ENCODE data around the gene BANF2.

DNA sequence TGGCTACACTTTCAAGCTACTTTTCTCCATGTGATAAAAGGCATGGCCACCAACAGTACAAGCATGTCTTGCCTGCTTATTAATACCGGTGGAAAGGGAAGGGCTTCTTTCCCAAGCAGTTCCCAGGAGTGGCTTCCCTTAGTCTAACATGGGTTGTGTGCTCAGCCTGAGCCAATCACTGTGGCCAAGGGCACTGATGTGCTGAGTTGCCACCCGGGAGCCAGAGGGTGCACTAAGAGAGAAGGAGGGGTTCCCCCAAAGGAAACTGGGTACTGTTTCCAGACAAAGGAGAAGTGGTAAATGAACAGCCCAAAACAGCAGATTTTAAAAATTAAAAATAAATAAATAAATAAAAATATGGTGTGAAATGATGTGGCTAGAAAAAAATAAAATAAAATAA, 68.5 kb downstream of the BANF2 start:
- TF ChIP-seq, protein P1, sequence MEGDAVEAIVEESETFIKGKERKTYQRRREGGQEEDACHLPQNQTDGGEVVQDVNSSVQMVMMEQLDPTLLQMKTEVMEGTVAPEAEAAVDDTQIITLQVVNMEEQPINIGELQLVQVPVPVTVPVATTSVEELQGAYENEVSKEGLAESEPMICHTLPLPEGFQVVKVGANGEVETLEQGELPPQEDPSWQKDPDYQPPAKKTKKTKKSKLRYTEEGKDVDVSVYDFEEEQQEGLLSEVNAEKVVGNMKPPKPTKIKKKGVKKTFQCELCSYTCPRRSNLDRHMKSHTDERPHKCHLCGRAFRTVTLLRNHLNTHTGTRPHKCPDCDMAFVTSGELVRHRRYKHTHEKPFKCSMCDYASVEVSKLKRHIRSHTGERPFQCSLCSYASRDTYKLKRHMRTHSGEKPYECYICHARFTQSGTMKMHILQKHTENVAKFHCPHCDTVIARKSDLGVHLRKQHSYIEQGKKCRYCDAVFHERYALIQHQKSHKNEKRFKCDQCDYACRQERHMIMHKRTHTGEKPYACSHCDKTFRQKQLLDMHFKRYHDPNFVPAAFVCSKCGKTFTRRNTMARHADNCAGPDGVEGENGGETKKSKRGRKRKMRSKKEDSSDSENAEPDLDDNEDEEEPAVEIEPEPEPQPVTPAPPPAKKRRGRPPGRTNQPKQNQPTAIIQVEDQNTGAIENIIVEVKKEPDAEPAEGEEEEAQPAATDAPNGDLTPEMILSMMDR (conservative IDR thresholded peaks at IDR 0.05; ENCODE audit: low read depth, low read length), result no peak
- TF ChIP-seq EZH2phosphoT487 (IDR thresholded peaks at IDR 0.05; ENCODE audit: borderline replicate concordance, low read length) (no peak), EZH2 (IDR thresholded peaks at IDR 0.05; ENCODE audit: low read length, unreplicated experiment) (no peak)

Data from PC-3 (cell line).